Measurements from ENCODE around the gene RNASE13. TPM values are rescaled to one million over a fixed set of nuclear protein-coding genes. Genes with fewer than 3 reads are reported as not detected.

RNASE13 gene
- total and polyA plus RNA-seq, 2 of the 4 experiments (the other 2 are of a cell fraction), result not detected

DNA sequence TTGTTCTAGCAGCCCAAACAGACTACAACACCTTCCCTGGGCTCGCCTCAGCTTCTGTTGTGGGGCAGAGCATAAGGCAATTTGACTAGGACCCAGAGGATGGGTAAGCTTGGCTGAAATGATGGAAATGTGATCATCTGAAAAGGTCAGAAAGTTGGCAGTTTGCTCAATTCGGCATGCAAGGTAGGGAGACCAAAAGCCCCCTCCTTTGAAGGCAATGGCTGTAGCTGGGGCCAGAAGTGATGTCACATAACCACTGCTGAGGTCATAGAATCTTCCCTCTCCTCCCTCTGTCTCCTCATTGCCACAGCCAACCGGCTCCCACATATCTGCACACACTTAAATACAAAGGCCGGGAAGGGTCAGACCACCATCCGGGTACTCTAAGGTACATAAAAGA, 4.7 kb downstream of the RNASE13 start, which contains the start of gene TPPP2:
TSS of gene TPPP2 (plus strand) at position 301 of the 400 bp plus-strand sequence. CDS start 365 bp downstream, outside the sequence.
- Histone ChIP-seq H2BK15ac (ENCODE audit: low read depth, low read length) (no peak within 1 kb of the TSS), H3K36me3 (ENCODE audit: control insufficient read depth, insufficient read depth, low read length) (no peaks in the 10 kb centered on the region), H4K20me1 (ENCODE audit: insufficient read depth, low read length) (no peaks in the 10 kb centered on the region), H3K27ac (ENCODE audit: insufficient read depth, low read length) (no peak within 1 kb of the TSS), H3K4me2 (ENCODE audit: low read depth, low read length) (no peak within 1 kb of the TSS), H3K56ac (ENCODE audit: extremely low read depth, insufficient read depth, low read length) (no peak within 1 kb of the TSS), H3K4ac (ENCODE audit: low read depth, low read length) (no peak within 1 kb of the TSS), H4K8ac (ENCODE audit: low read depth in 2 of 2, low read length in 2 of 2) (no peak within 1 kb of the TSS), H3K9me1 (ENCODE audit: insufficient read depth, low read length) (no peaks in the 10 kb centered on the region), H3K14ac (replicated peaks; ENCODE audit: low read depth, low read length) (no peak within 1 kb of the TSS), H2AFZ (replicated peaks; ENCODE audit: low read length, poor library complexity) (no peak within 1 kb of the TSS), H3K23ac (ENCODE audit: low read depth, low read length) (no peak within 1 kb of the TSS), H3K4me3 (ENCODE audit: insufficient read depth, low read depth, low read length) (no peak within 1 kb of the TSS), H2AK5ac (ENCODE audit: low read depth, low read length) (no peak within 1 kb of the TSS), H3K4me1 (ENCODE audit: control insufficient read depth, insufficient read depth, low read length) (no peaks in the 10 kb centered on the region), H3K9me3 (ENCODE audit: control insufficient read depth, insufficient read depth, low read length) (no peaks in the 10 kb centered on the region), H2BK5ac (ENCODE audit: low read depth, low read length, poor library complexity, severe bottlenecking) (no peak within 1 kb of the TSS), H3K27me3 (ENCODE audit: control insufficient read depth, insufficient read depth, low read length) (peaks cover 62% of the 10 kb centered on the region), H3K18ac (ENCODE audit: low read depth, low read length) (no peak within 1 kb of the TSS), H2BK20ac (ENCODE audit: low read depth, low read length) (no peak within 1 kb of the TSS), H4K91ac (ENCODE audit: insufficient read depth, low read depth, low read length) (no peak within 1 kb of the TSS), H2BK120ac (ENCODE audit: low read depth, low read length) (no peak within 1 kb of the TSS), H2AK9ac (replicated peaks; ENCODE audit: low read depth, low read length, poor library complexity) (no peak within 1 kb of the TSS), H3K79me1 (ENCODE audit: low read depth in 1 of 2, low read length in 2 of 2) (no peaks in the 10 kb centered on the region), H4K5ac (ENCODE audit: low read depth, low read length) (no peak within 1 kb of the TSS), H3K9ac (ENCODE audit: low read depth, low read length) (no peak within 1 kb of the TSS)
- no CpG with 5 or more reads among the region's 5 CpGs for WGBS, 2 experiments (ENCODE audit: extremely low coverage in 2 of 2, insufficient read length in 1 of 2)
- dilution Hi-C loops (cut with HindIII; ENCODE audit: low sequenced_read_pairs, unreplicated experiment) (no loop called here), in situ Hi-C loops (cut with MboI; ENCODE audit: low sequenced_read_pairs) (no loop called here), intact Hi-C loops (cut with micrococcal nuclease) (no loop called here)
- DNase-seq (no peak), ATAC-seq (ENCODE audit: low read depth) (no peak)
- CTCF ChIA-PET, result no interaction called here
- no peak for TF ChIP-seq BHLHE40 (IDR thresholded peaks at IDR 0.05; ENCODE audit: low read depth, low read length)
- POLR2A ChIA-PET (ENCODE audit: unreplicated experiment), result no interaction called here
- BruUV-seq (replicated peaks), result no TSS peak

All from IMR-90 (cell line).